ENCODE measurements around the gene ABCC1. TPM values are rescaled to one million over a fixed set of nuclear protein-coding genes. Genes with fewer than 3 reads are reported as not detected.

ABCC1 gene
- total RNA-seq, 1 donor from 2014 or later, result 38.7 TPM

DNA sequence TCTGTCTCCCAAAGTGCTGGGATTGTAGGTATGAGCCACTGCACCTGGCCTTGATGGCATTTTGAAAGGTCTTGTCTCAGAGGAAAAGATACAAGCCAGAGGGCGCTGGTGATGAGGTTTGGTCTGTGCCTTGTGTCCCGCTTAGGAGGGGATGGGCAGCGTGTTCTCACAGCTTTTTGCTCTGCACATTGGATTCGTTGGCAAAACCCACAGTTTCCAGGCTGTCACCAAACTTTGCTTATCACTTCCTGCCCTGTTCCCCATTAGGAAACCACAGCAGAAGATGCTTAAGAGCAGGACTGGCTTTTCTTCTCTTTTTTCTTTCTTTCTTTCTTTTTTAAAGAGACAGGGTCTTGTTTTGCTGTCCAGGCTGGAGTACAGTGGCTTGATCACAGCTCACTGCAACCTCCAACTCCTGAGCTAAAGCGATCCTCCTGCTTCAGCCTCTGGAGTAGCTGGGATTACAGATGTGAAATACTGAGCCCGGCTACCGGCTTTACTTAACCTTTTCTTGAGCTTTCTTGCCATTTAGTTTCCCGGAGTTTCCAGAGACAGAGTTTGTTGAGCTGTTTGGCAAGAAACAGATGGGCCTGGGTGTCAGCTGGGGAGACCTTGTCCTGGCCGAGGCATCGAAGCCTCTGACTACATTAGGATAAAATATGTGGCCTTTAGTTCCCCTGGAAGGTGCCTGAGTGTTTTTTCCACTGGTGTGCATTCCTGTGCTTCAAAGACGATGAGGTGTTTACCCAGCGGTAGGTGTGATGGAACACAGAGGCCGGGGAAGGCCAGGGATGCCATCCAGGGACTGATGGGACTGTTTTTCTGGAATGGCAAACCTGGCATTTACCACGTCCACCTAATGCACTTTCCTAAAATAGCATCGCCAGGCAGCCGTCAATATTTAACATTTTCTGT, 112.9 kb downstream of the ABCC1 start:
- DNase-seq (ENCODE audit: low read depth, low spot score), result no peak
- Mint-ChIP-seq H3K36me3 (ENCODE audit: low read depth) (peaks cover 7% of the 10 kb centered on the region), H3K4me1 (no peaks in the 10 kb centered on the region), H3K27ac (ENCODE audit: unreplicated experiment) (no peak overlapping the region), H3K4me3 (no peak overlapping the region), H3K27me3 (ENCODE audit: low read depth) (no peaks in the 10 kb centered on the region), H3K9me3 (no peaks in the 10 kb centered on the region)
- TF ChIP-seq, protein P1, sequence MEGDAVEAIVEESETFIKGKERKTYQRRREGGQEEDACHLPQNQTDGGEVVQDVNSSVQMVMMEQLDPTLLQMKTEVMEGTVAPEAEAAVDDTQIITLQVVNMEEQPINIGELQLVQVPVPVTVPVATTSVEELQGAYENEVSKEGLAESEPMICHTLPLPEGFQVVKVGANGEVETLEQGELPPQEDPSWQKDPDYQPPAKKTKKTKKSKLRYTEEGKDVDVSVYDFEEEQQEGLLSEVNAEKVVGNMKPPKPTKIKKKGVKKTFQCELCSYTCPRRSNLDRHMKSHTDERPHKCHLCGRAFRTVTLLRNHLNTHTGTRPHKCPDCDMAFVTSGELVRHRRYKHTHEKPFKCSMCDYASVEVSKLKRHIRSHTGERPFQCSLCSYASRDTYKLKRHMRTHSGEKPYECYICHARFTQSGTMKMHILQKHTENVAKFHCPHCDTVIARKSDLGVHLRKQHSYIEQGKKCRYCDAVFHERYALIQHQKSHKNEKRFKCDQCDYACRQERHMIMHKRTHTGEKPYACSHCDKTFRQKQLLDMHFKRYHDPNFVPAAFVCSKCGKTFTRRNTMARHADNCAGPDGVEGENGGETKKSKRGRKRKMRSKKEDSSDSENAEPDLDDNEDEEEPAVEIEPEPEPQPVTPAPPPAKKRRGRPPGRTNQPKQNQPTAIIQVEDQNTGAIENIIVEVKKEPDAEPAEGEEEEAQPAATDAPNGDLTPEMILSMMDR (conservative IDR thresholded peaks at IDR 0.05), result no peak

DNA sequence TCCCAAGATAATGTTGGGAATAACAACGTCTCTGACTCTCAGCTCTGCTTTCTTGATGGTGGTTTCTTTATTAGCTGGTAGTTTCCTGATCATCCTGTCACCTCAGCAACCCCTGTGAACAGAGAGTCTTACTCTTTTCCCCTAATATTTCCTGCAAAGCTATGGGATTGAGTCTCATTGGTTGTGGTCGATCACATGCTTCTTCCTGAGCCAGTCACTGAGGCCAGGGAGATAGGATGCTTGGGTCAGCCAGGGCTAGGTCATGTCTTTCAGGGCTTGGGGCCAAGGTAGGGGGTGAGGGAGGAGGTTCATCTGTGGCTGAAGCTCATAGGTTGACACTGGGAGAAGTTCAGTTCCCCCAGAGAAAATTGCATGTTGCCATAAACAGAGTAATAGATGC, 114.3 kb downstream of the ABCC1 start:
- TF ChIP-seq, protein P1 (conservative IDR thresholded peaks at IDR 0.05), result no peak
- Mint-ChIP-seq H3K4me3 (no peak overlapping the region), H3K4me1 (no peaks in the 10 kb centered on the region), H3K9me3 (no peaks in the 10 kb centered on the region), H3K36me3 (ENCODE audit: low read depth) (peaks cover 4% of the 10 kb centered on the region), H3K27me3 (ENCODE audit: low read depth) (no peaks in the 10 kb centered on the region), H3K27ac (ENCODE audit: unreplicated experiment) (no peak overlapping the region)
- no peak for DNase-seq (ENCODE audit: low read depth, low spot score)

DNA sequence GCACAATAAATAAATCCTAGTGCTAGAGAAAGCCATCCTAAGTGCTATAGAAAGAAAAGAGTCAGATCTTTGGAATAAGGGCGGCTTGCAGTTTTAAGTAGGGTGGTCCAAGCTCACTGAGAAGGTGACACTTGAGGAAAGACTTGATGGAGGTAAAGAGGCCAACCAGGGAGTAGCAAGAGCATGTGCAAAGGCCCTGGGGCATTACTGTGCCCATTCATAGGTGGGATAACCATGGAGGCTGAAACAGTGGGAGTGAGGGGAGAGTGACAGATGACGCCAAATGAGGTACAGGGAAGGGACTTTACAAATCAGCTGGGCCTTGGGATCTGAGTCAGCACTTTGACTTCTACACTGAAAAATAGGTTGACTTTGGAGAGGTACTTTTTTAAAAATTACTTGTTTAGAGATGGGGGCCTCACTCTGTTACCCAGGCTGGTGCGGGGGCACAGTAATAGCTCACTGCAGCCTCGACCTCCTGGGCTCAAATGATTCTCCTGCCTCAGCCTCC, 115.5 kb downstream of the ABCC1 start:
- no peaks in the 10 kb centered on the region for H3K9me3 Mint-ChIP-seq
- no peaks in the 10 kb centered on the region for H3K27me3 Mint-ChIP-seq (ENCODE audit: low read depth)
- H3K4me1 Mint-ChIP-seq, result no peaks in the 10 kb centered on the region
- H3K36me3 Mint-ChIP-seq (ENCODE audit: low read depth), result peaks cover 4% of the 10 kb centered on the region
- DNase-seq (ENCODE audit: low read depth, low spot score), result no peak
- H3K27ac Mint-ChIP-seq (ENCODE audit: unreplicated experiment), result no peak overlapping the region
- TF ChIP-seq, protein P1 (conservative IDR thresholded peaks at IDR 0.05), result no peak
- no peak overlapping the region for H3K4me3 Mint-ChIP-seq

DNA sequence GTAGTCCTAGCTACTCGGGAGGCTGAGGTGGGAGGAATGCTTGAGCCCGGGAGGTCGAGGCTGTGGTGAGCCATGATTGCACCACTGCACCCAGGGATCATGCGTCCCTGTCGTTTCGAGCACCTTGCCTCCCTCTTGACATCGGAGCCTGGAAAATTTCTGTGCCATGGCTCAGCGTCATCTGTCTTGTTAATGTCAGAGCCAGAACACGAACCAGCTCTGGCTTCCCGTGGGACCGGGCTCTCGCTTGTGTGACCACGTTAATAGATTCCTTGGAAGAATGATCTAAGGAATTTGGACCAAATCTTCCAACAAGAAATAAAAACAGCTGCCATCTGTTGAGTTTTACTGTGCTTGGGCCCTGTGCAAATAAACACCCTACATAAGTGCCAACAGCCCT, 117.7 kb downstream of the ABCC1 start:
- TF ChIP-seq, protein P1 (conservative IDR thresholded peaks at IDR 0.05), result no peak
- DNase-seq (ENCODE audit: low read depth, low spot score), result no peak
- peaks cover 4% of the 10 kb centered on the region for H3K36me3 Mint-ChIP-seq (ENCODE audit: low read depth)
- H3K9me3 Mint-ChIP-seq, result no peaks in the 10 kb centered on the region
- H3K27me3 Mint-ChIP-seq (ENCODE audit: low read depth), result no peaks in the 10 kb centered on the region
- H3K4me1 Mint-ChIP-seq, result no peaks in the 10 kb centered on the region
- H3K4me3 Mint-ChIP-seq, result no peak overlapping the region
- no peak overlapping the region for H3K27ac Mint-ChIP-seq (ENCODE audit: unreplicated experiment)

DNA sequence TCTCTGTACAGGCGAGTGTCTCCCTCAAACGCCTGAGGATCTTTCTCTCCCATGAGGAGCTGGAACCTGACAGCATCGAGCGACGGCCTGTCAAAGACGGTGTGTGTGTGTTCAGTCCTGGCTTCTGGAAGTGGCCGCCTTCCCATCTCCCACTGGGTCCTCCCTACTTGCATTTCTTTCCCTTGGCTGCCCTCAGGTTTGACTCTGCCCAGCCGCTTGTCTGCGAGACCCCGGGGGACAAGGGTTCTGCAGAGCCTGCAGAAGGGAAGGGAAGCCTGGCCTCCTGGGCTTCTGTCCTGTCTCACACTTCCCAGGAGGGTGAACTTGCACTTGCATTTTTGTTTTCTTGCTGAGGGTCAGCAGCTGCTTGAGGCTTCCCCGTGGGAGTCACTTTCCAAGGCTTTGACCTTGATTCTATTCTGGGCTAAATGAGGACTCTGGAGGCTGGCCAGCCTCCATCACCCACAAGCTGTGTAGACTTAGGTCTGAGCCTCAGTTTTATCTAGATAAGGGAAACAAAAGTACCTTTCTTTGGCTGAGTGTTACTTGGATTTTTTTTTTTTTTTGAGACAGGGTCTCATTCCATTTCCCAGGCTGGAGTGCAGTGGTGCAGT, 122.3 kb downstream of the ABCC1 start:
- no peak for DNase-seq (ENCODE audit: low read depth, low spot score)
- TF ChIP-seq, protein P1 (conservative IDR thresholded peaks at IDR 0.05), result no peak
- Mint-ChIP-seq H3K27ac (ENCODE audit: unreplicated experiment) (no peak overlapping the region), H3K36me3 (ENCODE audit: low read depth) (no peaks in the 10 kb centered on the region), H3K9me3 (no peaks in the 10 kb centered on the region), H3K4me3 (no peak overlapping the region), H3K27me3 (ENCODE audit: low read depth) (no peaks in the 10 kb centered on the region), H3K4me1 (peaks cover 4% of the 10 kb centered on the region)

All from neural crest cell (in vitro differentiated cells).